NCI-H1417 (cell line): ENCODE measurements around the gene CASP5.

Experiments used
- DNase-seq, 3 experiments: peaks; one replicate each; lab custom pipeline; 2025; lab: John Stamatoyannopoulos, UW

CASP5 gene

GRCh38 chr11:104967534-104968354, 55.2 kb downstream of the CASP5 start:
- peak in 1 of 3 experiments; percentile 41 for DNase-seq

GRCh38 chr11:104965735-104966134, 57.2 kb downstream of the CASP5 start:
- DNase-seq, result no peak

- no peak for DNase-seq
Observed at GRCh38 chr11:104964247-104964646, 58.7 kb downstream of the CASP5 start.

DNA sequence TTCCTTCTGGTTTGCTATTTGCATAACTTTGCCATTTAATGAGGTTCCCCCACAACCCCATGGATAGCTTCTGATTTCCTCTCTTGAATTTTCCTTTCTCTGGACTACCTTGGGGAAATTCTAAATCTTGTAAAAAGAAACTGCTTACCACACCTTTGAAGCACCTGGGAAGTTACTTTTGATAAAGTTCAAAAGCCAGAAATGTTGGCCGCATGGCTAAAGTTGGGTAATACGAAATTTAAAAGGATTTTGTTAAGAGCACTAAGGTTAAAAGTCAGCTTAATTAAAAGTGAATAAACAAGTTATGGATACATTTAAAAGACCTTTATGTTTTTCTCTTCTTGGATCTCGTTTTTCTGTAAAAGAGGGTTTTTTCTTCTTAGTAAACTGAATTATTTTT, 60.1 kb downstream of the CASP5 start:
- no peak for DNase-seq

DNA sequence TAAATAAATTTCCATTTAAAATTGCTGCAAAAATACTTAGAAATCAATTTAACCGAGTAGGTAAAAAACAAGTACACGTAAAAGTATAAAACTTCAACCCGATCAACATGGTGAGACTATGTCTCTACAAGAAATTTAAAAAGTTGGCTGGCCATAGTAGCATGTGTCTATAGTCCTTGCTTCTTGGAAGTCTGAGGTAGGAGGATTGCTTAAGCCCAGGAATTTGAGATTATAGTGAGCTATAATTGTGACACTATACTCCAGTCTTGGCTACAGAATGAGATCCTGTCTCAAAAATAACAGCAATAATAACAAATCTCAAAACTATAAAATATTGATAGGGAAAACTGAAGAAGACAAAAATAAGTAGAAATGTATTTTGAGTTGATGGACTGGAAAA, 65.7 kb downstream of the CASP5 start:
- no peak for DNase-seq

DNA sequence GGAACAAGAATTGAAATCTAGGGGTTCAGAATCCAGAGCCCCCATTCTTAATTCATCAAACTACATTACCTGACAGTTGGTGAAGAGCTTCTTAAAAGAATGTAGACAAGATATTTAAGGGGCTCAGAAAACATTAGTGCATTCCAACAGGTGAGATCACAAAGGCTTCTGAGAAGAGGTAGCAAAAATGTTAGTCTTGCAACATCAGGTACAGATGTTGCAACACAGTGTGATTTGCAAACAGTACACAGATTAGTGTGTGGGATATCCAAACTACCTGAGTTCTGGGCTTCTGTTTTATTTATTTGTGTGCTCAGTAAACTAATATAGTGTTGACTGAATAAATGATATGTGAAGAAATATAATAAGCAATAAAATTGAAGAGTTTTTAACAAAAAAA, 66.4 kb downstream of the CASP5 start:
- no peak for DNase-seq

- DNase-seq, result peak; percentile 4 to 62 (median 24)
Observed at GRCh38 chr11:104946907-104947306, 76.1 kb downstream of the CASP5 start.
